Nephron progenitor cell (in vitro differentiated cells): ENCODE measurements around the gene UBE2QL1.

ENCODE experiments used
- DNase-seq: peaks from one replicate; pipeline ENCODE4 v3.0.0; 2021
- H3K27ac Mint-ChIP-seq: 2 replicates; pipeline ENCODE4 v1.8.0; 2021; ENCODE audit warnings: mild to moderate bottlenecking, moderate library complexity, mixed read lengths
- H3K27me3 Mint-ChIP-seq: 2 replicates; pipeline ENCODE4 v1.8.0; 2021; ENCODE audit warnings: mild to moderate bottlenecking, low read depth, mixed read lengths; ENCODE audit not compliant: poor library complexity
- H3K36me3 Mint-ChIP-seq: 2 replicates; pipeline ENCODE4 v1.8.0; 2021; ENCODE audit warnings: low read depth, mixed read lengths
- H3K4me1 Mint-ChIP-seq: 2 replicates; pipeline ENCODE4 v1.8.0; 2021; ENCODE audit warnings: mixed read lengths
- H3K4me3 Mint-ChIP-seq: 2 replicates; pipeline ENCODE4 v1.8.0; 2021; ENCODE audit warnings: mild to moderate bottlenecking, moderate library complexity, mixed read lengths
- H3K9me3 Mint-ChIP-seq: 2 replicates; pipeline ENCODE4 v1.8.0; 2021; ENCODE audit warnings: mild to moderate bottlenecking, moderate library complexity, mixed read lengths
- TF ChIP-seq, protein P1 (sequence below): fragments of 200-600 bp; sonication (generic); IDR thresholded peaks from 2 replicates; pipeline ENCODE4 v1.5.0; 2021; ENCODE audit warnings: antibody characterized with exemption

The UBE2QL1 gene

DNA sequence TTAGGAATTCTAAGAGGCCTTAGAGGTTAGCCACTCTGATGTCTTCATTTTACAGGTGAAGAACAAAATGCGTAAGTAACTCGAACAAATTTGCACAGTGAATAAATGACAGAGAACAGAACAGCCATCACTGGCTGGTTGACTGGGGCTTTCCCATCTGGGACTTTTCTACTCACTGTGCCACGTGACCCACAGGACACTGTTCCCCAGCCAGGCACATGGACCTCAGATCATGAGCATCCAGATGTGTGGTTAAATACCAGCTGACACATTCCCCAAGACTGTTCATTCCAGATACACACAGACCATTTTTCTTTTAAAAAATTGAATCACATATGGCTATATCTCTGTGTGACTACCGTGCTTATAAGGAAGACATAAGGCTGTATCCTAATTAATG, 44.5 kb upstream of the UBE2QL1 start:
- Mint-ChIP-seq H3K4me1 (no peaks in the 10 kb centered on the region), H3K27me3 (peaks cover 32% of the 10 kb centered on the region), H3K9me3 (peaks cover 1% of the 10 kb centered on the region), H3K27ac (no peak overlapping the region), H3K36me3 (no peaks in the 10 kb centered on the region), H3K4me3 (no peak overlapping the region)
- DNase-seq = no peak
- TF ChIP-seq, protein P1, sequence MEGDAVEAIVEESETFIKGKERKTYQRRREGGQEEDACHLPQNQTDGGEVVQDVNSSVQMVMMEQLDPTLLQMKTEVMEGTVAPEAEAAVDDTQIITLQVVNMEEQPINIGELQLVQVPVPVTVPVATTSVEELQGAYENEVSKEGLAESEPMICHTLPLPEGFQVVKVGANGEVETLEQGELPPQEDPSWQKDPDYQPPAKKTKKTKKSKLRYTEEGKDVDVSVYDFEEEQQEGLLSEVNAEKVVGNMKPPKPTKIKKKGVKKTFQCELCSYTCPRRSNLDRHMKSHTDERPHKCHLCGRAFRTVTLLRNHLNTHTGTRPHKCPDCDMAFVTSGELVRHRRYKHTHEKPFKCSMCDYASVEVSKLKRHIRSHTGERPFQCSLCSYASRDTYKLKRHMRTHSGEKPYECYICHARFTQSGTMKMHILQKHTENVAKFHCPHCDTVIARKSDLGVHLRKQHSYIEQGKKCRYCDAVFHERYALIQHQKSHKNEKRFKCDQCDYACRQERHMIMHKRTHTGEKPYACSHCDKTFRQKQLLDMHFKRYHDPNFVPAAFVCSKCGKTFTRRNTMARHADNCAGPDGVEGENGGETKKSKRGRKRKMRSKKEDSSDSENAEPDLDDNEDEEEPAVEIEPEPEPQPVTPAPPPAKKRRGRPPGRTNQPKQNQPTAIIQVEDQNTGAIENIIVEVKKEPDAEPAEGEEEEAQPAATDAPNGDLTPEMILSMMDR = no peak

DNA sequence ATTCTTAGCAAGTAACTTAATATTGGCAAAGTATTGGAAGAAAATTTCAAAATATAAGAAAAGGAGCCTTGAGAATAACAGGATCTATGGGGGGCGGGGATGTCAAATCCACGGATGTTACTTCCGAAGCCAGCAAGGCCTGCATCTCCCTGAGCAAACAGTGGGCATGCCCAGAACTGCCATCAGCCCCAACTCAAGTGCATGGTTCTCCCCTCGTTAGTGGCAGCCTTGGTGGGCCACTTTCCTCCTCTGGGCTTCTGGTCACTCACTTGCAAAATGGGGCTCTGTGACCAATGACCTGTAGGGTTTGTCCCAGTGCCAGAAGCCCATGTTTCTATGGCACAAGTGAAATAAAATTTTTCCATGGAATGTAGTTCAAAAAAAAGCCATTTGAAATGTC, 43.1 kb upstream of the UBE2QL1 start:
- TF ChIP-seq, protein P1 = no peak
- H3K9me3 Mint-ChIP-seq = peaks cover 5% of the 10 kb centered on the region
- H3K27ac Mint-ChIP-seq = no peak overlapping the region
- no peaks in the 10 kb centered on the region for H3K4me1 Mint-ChIP-seq
- no peak overlapping the region for H3K4me3 Mint-ChIP-seq
- H3K27me3 Mint-ChIP-seq = peaks cover 34% of the 10 kb centered on the region
- no peaks in the 10 kb centered on the region for H3K36me3 Mint-ChIP-seq
- DNase-seq = no peak

DNA sequence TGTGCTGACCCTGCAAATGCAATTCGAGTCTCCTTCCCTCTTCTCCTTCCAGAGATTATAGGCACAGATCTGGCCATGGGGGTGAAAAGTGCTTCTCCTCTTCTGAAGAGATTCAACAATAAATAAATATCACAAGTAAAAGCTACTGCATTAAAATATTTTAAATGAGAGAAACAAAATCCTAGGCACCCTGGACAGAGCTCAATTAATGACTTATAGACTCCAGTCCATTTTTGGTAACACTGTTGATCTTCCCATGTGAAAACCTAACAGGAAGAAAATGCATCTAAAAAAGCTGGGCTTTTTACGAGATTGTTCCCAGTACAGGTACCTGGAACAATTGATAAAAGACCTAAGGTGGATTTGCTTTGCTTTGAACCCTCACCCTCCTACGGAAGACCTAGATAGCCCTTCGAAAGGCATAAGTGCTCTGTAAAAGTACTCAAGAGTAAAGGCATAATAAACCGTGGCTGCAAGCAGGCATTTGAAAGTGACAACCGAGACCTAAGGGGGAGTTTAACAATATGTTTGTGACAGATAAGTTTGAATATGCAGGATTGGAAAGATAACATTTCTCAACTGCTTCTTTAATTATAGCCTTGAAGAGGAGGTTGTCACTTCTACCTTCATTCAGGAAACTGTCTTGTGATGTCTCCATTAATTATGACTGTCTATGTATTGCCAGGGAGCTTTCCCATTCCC, 41.0 kb upstream of the UBE2QL1 start:
- no peaks in the 10 kb centered on the region for H3K36me3 Mint-ChIP-seq
- H3K27me3 Mint-ChIP-seq = peaks cover 24% of the 10 kb centered on the region
- H3K9me3 Mint-ChIP-seq = peaks cover 5% of the 10 kb centered on the region
- no peak overlapping the region for H3K27ac Mint-ChIP-seq
- H3K4me3 Mint-ChIP-seq = no peak overlapping the region
- DNase-seq = no peak
- TF ChIP-seq, protein P1 = no peak
- H3K4me1 Mint-ChIP-seq = no peaks in the 10 kb centered on the region

DNA sequence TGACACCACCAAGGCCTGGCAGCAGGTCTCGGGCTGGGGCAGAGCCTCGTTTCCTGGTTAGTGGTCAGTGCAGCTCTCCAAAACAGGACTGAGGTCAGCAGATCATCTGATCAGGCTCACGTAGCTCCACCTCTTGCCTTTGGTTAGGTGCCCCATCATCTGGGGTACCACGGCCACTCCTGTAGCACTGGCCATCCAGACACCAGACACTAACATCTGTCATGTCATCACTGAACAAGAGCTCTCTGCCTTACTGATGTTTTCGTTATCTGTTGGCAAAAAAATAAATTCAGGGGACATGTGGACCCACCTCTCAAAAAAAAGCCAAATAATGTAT, 40.4 kb upstream of the UBE2QL1 start:
- Mint-ChIP-seq H3K27ac (no peak overlapping the region), H3K4me3 (no peak overlapping the region), H3K27me3 (peaks cover 29% of the 10 kb centered on the region), H3K36me3 (no peaks in the 10 kb centered on the region), H3K9me3 (peaks cover 5% of the 10 kb centered on the region), H3K4me1 (no peaks in the 10 kb centered on the region)
- TF ChIP-seq, protein P1 = no peak
- no peak for DNase-seq

DNA sequence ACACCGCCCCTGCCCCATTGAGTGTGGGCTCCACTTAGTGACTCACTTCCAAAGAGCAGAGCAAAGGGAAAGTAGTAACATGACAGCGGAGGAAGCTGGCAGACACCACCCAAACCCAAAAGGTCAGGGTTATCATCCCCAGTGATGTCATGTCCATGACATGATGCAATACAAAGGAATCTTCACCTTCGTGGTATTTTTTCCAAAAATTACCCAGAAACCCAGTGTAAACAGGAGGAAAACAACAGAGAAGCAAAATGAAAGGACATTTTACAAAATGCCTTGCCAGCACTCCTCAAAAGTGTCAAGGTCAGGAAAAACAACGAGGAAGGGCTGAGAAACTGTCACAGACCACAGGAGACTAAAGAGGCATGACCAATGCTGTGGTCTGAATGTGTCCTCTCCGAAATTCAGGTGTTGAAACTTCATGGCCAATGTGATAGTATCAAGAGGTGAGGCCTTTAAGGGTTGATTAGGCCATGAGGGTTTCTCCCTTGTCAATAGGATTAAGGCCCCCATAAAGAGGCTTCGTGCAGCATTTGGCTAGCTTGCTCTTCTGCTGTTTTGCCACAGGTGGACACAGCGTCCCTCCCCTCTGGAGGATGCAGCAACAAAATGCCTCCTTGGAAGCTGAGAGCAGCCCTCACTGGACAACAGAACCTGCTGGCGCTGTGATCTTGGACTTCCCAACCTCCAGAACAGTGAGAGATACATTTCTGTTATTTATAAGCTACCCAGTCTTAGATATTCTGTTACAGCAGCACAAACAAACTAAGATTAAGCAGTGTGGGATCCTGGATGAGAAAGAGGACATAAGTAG, 39.8 kb upstream of the UBE2QL1 start:
- Mint-ChIP-seq H3K4me3 (no peak overlapping the region), H3K9me3 (peaks cover 5% of the 10 kb centered on the region), H3K27me3 (peaks cover 31% of the 10 kb centered on the region), H3K36me3 (no peaks in the 10 kb centered on the region), H3K4me1 (no peaks in the 10 kb centered on the region), H3K27ac (no peak overlapping the region)
- no peak for DNase-seq
- TF ChIP-seq, protein P1 = no peak
